WTC11 (cell line): Measurements from ENCODE around the gene ABCG1. TPM values are rescaled to one million over a fixed set of nuclear protein-coding genes. Genes with fewer than 3 reads are reported as not detected.

ENCODE experiments used
- ATAC-seq: fragments of 200-7000 bp; cut with Tn5 transposase; 2 replicates; pipeline ENCODE4 v1.10.0; 2021; ENCODE audit warnings: mild to moderate bottlenecking, moderate library complexity
- CTCF ChIA-PET: fragments of 300-600 bp; sonication (Branson Sonifier 250); formaldehyde crosslinking; loops from one replicate; lab custom pipeline; 2021; ENCODE audit warnings: antibody characterized with exemption; lab: Charles Lee
- POLR2A ChIA-PET: fragments of 350-600 bp; sonication (Branson Sonifier 250); formaldehyde crosslinking; loops from one replicate; lab custom pipeline; 2021; ENCODE audit warnings: antibody characterized with exemption; lab: Charles Lee
- DNase-seq: peaks from one replicate; pipeline ENCODE4 v3.0.0; 2021; ENCODE audit warnings: low spot score
- H3K27ac Mint-ChIP-seq: 2 replicates; pipeline ENCODE4 v1.8.0; 2021; ENCODE audit warnings: mixed read lengths
- H3K27me3 Mint-ChIP-seq: 2 replicates; pipeline ENCODE4 v1.8.0; 2021; ENCODE audit warnings: low read depth, mild to moderate bottlenecking, moderate library complexity, mixed read lengths
- H3K36me3 Mint-ChIP-seq: 2 replicates; pipeline ENCODE4 v1.8.0; 2021; ENCODE audit warnings: mixed read lengths
- H3K4me1 Mint-ChIP-seq: 2 replicates; pipeline ENCODE4 v1.8.0; 2022; ENCODE audit warnings: mixed read lengths
- H3K4me3 Mint-ChIP-seq: 2 replicates; pipeline ENCODE4 v1.8.0; 2021; ENCODE audit warnings: mild to moderate bottlenecking, moderate library complexity, mixed read lengths
- H3K9me3 Mint-ChIP-seq: 2 replicates; pipeline ENCODE4 v1.8.0; 2021; ENCODE audit warnings: mixed read lengths
- ARID4B ChIP-seq: sonication (generic); formaldehyde crosslinking; IDR thresholded peaks from 2 replicates; pipeline ENCODE4 v1.8.0; 2023; ENCODE audit warnings: missing genetic modification reagents, mild to moderate bottlenecking, borderline replicate concordance
- ATF3 ChIP-seq: sonication (generic); formaldehyde crosslinking; conservative IDR thresholded peaks from 2 replicates; pipeline ENCODE4 v1.8.1; 2022; ENCODE audit warnings: mild to moderate bottlenecking, missing genetic modification reagents
- CBFB ChIP-seq: sonication (generic); formaldehyde crosslinking; IDR thresholded peaks from 2 replicates; pipeline ENCODE4 v1.8.1; 2022; ENCODE audit warnings: mild to moderate bottlenecking, low read depth, missing genetic modification reagents
- CREM ChIP-seq: sonication (generic); formaldehyde crosslinking; IDR thresholded peaks from 2 replicates; pipeline ENCODE4 v1.8.1; 2022; ENCODE audit warnings: mild to moderate bottlenecking, missing genetic modification reagents, moderate library complexity
- E2F1 ChIP-seq: sonication (generic); formaldehyde crosslinking; IDR thresholded peaks from 2 replicates; pipeline ENCODE4 v1.8.0; 2022; ENCODE audit warnings: mild to moderate bottlenecking, missing genetic modification reagents
- FOXK1 ChIP-seq: sonication (generic); formaldehyde crosslinking; IDR thresholded peaks from 2 replicates; pipeline ENCODE4 v1.8.0; 2022; ENCODE audit warnings: mild to moderate bottlenecking, moderate library complexity, missing genetic modification reagents
- GRHL2 ChIP-seq: fragments of 250-450 bp; sonication (Bioruptor Pico); IDR thresholded peaks from 2 replicates; pipeline ENCODE4 v1.8.0; 2022; ENCODE audit warnings: mild to moderate bottlenecking, moderate library complexity; ENCODE audit not compliant: insufficient replicate concordance, severe bottlenecking
- JAZF1 ChIP-seq: fragments of 250-450 bp; sonication (Bioruptor Pico); IDR thresholded peaks from 2 replicates; pipeline ENCODE4 v1.9.0; 2021; ENCODE audit warnings: moderate library complexity, mild to moderate bottlenecking, inconsistent platforms
- KAT7 ChIP-seq: sonication (generic); formaldehyde crosslinking; IDR thresholded peaks from 2 replicates; pipeline ENCODE4 v1.8.1; 2023; ENCODE audit warnings: missing genetic modification reagents, mild to moderate bottlenecking, borderline replicate concordance
- MAX ChIP-seq: sonication (generic); formaldehyde crosslinking; IDR thresholded peaks from 2 replicates; pipeline ENCODE4 v1.8.0; 2022; ENCODE audit warnings: mild to moderate bottlenecking, missing genetic modification reagents
- MLX ChIP-seq: sonication (generic); formaldehyde crosslinking; IDR thresholded peaks from 2 replicates; pipeline ENCODE4 v1.8.1; 2023; ENCODE audit warnings: mild to moderate bottlenecking, missing genetic modification reagents, moderate library complexity
- RELA ChIP-seq: sonication (generic); formaldehyde crosslinking; IDR thresholded peaks from 2 replicates; pipeline ENCODE4 v1.8.1; 2022; ENCODE audit warnings: missing genetic modification reagents, mild to moderate bottlenecking, borderline replicate concordance
- ZBTB43 ChIP-seq: sonication (generic); formaldehyde crosslinking; IDR thresholded peaks from 2 replicates; pipeline ENCODE4 v1.8.1; 2023; ENCODE audit warnings: mild to moderate bottlenecking, missing genetic modification reagents
- ZNF121 ChIP-seq: sonication (generic); formaldehyde crosslinking; IDR thresholded peaks from 2 replicates; pipeline ENCODE4 v1.8.0; 2023; ENCODE audit warnings: missing genetic modification reagents
- ZNF263 ChIP-seq: sonication (generic); formaldehyde crosslinking; IDR thresholded peaks from 2 replicates; pipeline ENCODE4 v1.8.1; 2022; ENCODE audit warnings: low read depth, mild to moderate bottlenecking, moderate library complexity, missing genetic modification reagents
- ZNF281 ChIP-seq: sonication (generic); formaldehyde crosslinking; IDR thresholded peaks from 2 replicates; pipeline ENCODE4 v1.8.0; 2023; ENCODE audit warnings: mild to moderate bottlenecking, missing genetic modification reagents
- total RNA-seq: library from RNA; stranded (reverse); gene quantifications from 3 replicates; pipeline ENCODE4 v1.2.3, GENCODE V29; 2021

Gene ABCG1
- total RNA-seq, 1 experiment from 2014 or later: 4.0 TPM

GRCh38 chr21:42203321-42203720 lies 15.6 kb upstream of the ABCG1 start:
- DNase-seq (no peak), ATAC-seq (no peak)
- Mint-ChIP-seq H3K4me3 (no peak overlapping the region), H3K36me3 (no peaks in the 10 kb centered on the region; the same call in 1 of the 2 replicates), H3K4me1 (peaks cover 1% of the 10 kb centered on the region), H3K27ac (no peak overlapping the region), H3K27me3 (no peaks in the 10 kb centered on the region; the same call in none of the 2 replicates), H3K9me3 (peaks cover 12% of the 10 kb centered on the region)
- CTCF ChIA-PET: no interaction called here
- POLR2A ChIA-PET: no interaction called here
- TF ChIP-seq ZNF281 (no peak), ZNF121 (CRISPR knock-in tag) (no peak), CBFB (CRISPR knock-in tag) (no peak), FOXK1 (CRISPR knock-in tag) (no peak), E2F1 (CRISPR knock-in tag) (no peak), RELA (no peak), MAX (CRISPR knock-in tag) (no peak)

- no peak overlapping the region for H3K27ac Mint-ChIP-seq
- TF ChIP-seq KAT7 (CRISPR knock-in tag) (no peak), ZBTB43 (CRISPR knock-in tag) (no peak), ATF3 (no peak), CBFB (CRISPR knock-in tag) (no peak), MAX (CRISPR knock-in tag) (no peak), ZNF263 (CRISPR knock-in tag) (no peak), ZNF281 (no peak), JAZF1 (CRISPR knock-in tag) (no peak)
- DNase-seq (no peak), ATAC-seq (no peak)
- ChIA-PET POLR2A (no interaction called here), CTCF (no interaction called here)
- no peak overlapping the region for H3K4me3 Mint-ChIP-seq
- peaks cover 8% of the 10 kb centered on the region for H3K4me1 Mint-ChIP-seq
- H3K27me3 Mint-ChIP-seq: no peaks in the 10 kb centered on the region; the same call in none of the 2 replicates
- H3K9me3 Mint-ChIP-seq: peaks cover 9% of the 10 kb centered on the region; the same call in 1 of the 2 replicates
- no peaks in the 10 kb centered on the region; the same call in 1 of the 2 replicates for H3K36me3 Mint-ChIP-seq
Measured at GRCh38 chr21:42203936-42204335, 15.0 kb upstream of the ABCG1 start.

GRCh38 chr21:42207426-42207825 lies 11.5 kb upstream of the ABCG1 start:
- peaks cover 19% of the 10 kb centered on the region; the same call in 1 of the 2 replicates for H3K9me3 Mint-ChIP-seq
- ChIA-PET POLR2A (no interaction called here), CTCF (no interaction called here)

More at GRCh38 chr21:42207426-42207825, 11.5 kb upstream of the ABCG1 start:
- no peak for DNase-seq
- H3K27ac Mint-ChIP-seq: no peak overlapping the region
- H3K4me1 Mint-ChIP-seq: peaks cover 17% of the 10 kb centered on the region
- no peak overlapping the region for H3K4me3 Mint-ChIP-seq
- peaks cover 7% of the 10 kb centered on the region for H3K27me3 Mint-ChIP-seq
- TF ChIP-seq ARID4B: no peak
- TF ChIP-seq GRHL2 (CRISPR knock-in tag): no peak
- no peak for TF ChIP-seq RELA
- no peak for TF ChIP-seq KAT7 (CRISPR knock-in tag)
- no peak for TF ChIP-seq MLX
- TF ChIP-seq CREM (CRISPR knock-in tag): no peak
- TF ChIP-seq, all 79 proteins: peak for 0
- no peak for ATAC-seq
- H3K36me3 Mint-ChIP-seq: no peaks in the 10 kb centered on the region; the same call in none of the 2 replicates
